ENCODE results near the gene SPINT4.
"Not testable (repeated sequence)": the region's sequence is repeated elsewhere in the genome, so short reads cannot be mapped to it uniquely, and the experiment has no call there.

SPINT4 gene

GRCh38 chr20:45764618-45765282, 42.6 kb downstream of the SPINT4 start:
- not testable (repeated sequence) for DNase-seq (ENCODE audit: low read depth in 2 of 3, low spot score in 2 of 3)

GRCh38 chr20:45765307-45765875, 43.2 kb downstream of the SPINT4 start:
- no peak for DNase-seq (ENCODE audit: low read depth in 2 of 3, low spot score in 2 of 3)

GRCh38 chr20:45765980-45766379, 43.8 kb downstream of the SPINT4 start:
- no peak for DNase-seq (ENCODE audit: low read depth in 2 of 3, low spot score in 2 of 3)

GRCh38 chr20:45768479-45768878, 46.3 kb downstream of the SPINT4 start:
- no peak for DNase-seq (ENCODE audit: low read depth in 2 of 3, low spot score in 2 of 3)

DNA sequence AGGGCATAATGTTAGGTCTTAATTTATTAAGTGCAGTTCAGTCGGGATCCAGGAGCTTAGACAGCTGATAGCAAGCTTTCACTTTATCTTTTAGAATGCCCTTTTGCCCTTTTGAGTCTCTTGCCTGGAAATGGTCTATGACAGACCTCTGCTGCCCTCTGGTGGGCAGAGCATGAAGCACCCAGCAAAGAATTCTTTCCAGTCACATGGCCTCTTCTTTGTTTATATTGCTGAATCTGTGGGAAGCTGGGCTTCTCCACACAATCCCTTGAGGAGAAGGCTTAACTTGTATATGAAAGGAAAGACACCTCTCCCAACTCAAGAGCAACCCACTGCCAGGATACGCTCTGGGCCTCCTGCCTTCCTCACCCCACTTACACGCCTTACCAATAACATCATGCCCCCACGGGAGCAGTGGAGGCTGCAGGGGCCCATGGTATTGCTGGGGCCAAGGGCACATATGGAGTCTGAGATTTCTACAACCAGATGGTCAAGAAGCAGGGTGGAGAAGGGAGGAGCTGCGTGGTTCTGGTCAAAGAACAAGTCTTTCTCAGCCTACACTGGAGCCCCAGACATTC, 49.1 kb downstream of the SPINT4 start:
- peak; percentile 42 to 69 (median 64) for DNase-seq (ENCODE audit: low read depth in 2 of 3, low spot score in 2 of 3)

- DNase-seq (ENCODE audit: low read depth in 2 of 3, low spot score in 2 of 3): no peak
Observed at GRCh38 chr20:45772693-45773092, 50.5 kb downstream of the SPINT4 start.

DNA sequence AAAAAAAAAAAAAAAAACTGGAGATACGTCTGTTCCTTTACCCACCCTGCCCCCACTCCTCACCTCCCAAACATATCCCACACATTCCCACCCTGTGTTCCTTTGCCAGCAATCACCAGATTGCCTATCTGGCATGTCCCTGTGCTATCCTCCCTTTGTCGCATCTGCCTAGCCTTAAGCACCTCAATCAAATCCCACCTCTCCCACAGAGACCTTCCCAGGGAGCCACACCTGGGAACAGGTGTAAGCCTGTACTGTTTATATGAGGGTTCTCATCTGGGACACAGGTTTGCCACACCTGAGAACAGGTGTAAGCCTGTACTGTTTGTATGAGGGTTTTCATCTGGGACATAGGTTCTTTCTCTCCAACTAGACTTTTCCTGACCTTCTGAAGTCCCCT, 52.8 kb downstream of the SPINT4 start:
- no peak for DNase-seq (ENCODE audit: low read depth in 2 of 3, low spot score in 2 of 3)

- no peak for DNase-seq (ENCODE audit: low read depth in 2 of 3, low spot score in 2 of 3)
Observed at GRCh38 chr20:45775411-45775810, 53.3 kb downstream of the SPINT4 start.

Measured in activated CD8-positive, alpha-beta memory T cell treated with anti-CD3 and anti-CD28 coated beads for 48 hours (primary cell).